Fibroblast of pulmonary artery (primary cell): ENCODE data around the gene KLHL14.

Source experiments
- DNase-seq: peaks from one replicate; pipeline ENCODE4 v3.0.0-alpha.2; 2010; ENCODE audit warnings: low read depth
- H3K4me3 ChIP-seq: replicated peaks from 2 replicates; pipeline ENCODE4 v1.5.1; 2011; ENCODE audit warnings: low read depth, mild to moderate bottlenecking, control low read depth, low read length, moderate library complexity
- CTCF ChIP-seq: IDR thresholded peaks from 2 replicates; pipeline ENCODE4 v1.5.1; 2011; ENCODE audit warnings: mild to moderate bottlenecking, control low read depth, low read length, inconsistent platforms; ENCODE audit errors: missing control alignments

KLHL14 gene

GRCh38 chr18:32770054-32770665 is 2.7 kb downstream of the KLHL14 start:
- H3K4me3 ChIP-seq, result no peak overlapping the region
- no peak for DNase-seq
- no peak for TF ChIP-seq CTCF

- DNase-seq, result no peak
- H3K4me3 ChIP-seq, result no peak overlapping the region
- TF ChIP-seq CTCF, result no peak
Measured at GRCh38 chr18:32769586-32770053, 3.2 kb downstream of the KLHL14 start.

GRCh38 chr18:32769071-32769585 is 3.7 kb downstream of the KLHL14 start:
- DNase-seq, result no peak
- no peak for TF ChIP-seq CTCF
- no peak overlapping the region for H3K4me3 ChIP-seq

- no peak for DNase-seq
- TF ChIP-seq CTCF, result no peak
- H3K4me3 ChIP-seq, result no peak overlapping the region
Measured at GRCh38 chr18:32767400-32767799, 5.4 kb downstream of the KLHL14 start.

GRCh38 chr18:32764611-32765244 is 8.1 kb downstream of the KLHL14 start:
- DNase-seq, result no peak
- TF ChIP-seq CTCF, result no peak
- H3K4me3 ChIP-seq, result no peak overlapping the region

GRCh38 chr18:32763293-32763692 is 9.5 kb downstream of the KLHL14 start:
- no peak for DNase-seq
- no peak overlapping the region for H3K4me3 ChIP-seq
- TF ChIP-seq CTCF, result no peak
